Nucleus accumbens (tissue), 56 donors: Measurements from ENCODE around the gene CD276.
A peak's percentile ranks its signal among the peaks of the same experiment; 100 is the strongest.
"Not testable (repeated sequence)": the region's sequence is repeated elsewhere in the genome, so short reads cannot be mapped to it uniquely, and the experiment has no call there.

Experiments
- DNase-seq, 56 donors: peaks; one replicate each; lab custom pipeline; 2025; lab: John Stamatoyannopoulos, UW

The CD276 gene

DNA sequence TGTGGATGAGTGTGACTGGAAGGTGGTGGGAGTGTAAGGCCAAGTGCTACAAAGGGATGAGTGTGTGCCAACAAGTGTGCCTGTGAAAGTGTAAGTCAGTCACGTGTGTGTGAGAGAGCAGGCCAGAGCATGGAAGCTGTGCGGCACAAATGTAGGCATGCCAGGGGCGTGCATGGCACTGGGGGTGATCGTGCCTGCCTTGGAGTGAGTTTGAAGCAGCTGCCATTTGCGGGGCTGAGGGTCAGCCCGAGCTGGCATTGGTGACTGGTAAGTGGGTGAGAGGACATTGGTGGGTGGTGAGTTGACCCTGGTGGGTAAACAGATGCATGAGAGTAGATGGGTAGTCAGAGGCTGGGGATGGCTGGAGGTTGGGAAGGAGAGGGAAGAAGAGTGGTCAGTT, 24.5 kb downstream of the CD276 start:
- no peak for DNase-seq

DNA sequence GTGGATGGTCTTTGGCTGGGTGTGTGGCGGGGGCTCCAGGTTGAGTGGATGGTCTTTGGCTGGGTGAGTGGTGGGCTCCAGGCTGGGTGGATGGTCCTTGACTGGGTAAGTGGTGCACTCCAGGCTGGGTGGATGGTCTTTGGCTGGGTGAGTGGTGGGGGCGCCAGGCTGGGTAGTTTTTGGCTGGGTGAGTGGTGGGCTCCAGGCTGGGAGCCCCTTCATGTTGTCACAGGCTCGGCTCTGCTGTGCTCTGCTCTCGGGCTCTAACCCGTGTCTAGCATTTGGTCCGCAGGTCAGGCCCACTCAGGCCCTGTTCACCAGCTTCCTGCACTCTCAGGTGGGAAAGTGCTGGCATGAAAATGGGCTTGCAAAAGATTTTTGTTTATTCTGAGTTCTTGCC, 25.1 kb downstream of the CD276 start:
- DNase-seq = no peak

DNA sequence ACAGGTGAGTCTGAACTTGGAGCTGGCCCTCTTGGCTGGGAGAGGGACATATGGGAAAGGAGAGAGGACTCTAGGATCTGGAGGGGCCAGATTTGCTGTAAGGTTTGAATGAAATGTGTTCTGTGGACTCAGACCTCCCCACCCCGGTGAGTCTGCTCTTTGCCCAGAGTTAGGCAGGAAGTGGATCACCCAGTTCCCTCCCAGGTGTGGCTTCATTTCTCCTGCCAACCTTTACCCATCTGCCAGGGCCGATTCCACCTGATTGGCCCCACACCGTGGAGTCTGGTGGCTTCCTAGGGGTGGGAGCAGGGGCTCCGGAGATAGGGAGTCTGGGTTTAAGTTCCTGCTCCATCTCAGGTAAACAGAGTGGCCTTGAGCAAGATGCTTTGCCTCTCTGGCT, 25.5 kb downstream of the CD276 start:
- DNase-seq = no peak

DNA sequence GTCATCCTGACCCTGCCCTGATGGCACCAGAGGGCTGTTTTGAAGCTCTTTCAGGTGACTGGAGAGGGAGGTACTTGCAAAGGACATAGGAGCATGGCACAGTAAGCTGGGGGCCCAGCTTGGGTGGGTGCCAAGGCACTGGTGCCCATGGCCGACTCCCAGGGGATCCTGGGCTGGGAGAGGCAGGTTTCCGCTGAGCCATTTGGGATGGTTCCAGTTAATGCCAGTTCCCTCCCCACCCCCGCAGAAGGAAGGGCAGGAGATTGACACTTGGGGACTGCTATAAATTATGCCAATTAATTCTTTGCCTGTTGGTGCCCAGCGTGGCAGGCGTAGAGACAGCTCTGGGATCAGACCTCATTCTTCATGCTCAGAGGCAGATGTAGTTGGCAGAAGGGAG, 26.1 kb downstream of the CD276 start:
- DNase-seq = no peak

DNA sequence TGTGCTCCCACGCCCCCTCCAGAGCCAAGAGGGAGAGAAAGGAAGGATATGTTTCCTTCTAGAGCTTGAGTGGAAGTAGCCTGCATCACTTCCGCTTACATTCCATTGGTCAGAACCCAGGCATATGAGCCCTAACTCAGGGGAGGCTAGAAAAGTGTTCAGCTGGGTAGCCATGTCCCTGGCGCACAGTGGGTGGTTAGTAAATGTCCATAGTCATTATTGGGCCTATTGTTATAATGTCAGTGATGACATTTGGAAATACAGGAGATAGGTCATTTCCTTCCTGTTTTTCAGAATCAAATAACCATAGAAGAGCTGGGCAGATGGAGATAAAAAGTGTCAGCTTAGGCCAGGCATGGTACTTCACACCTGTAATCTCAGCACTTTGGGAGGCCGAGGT, 27.3 kb downstream of the CD276 start:
- no peak for DNase-seq

DNA sequence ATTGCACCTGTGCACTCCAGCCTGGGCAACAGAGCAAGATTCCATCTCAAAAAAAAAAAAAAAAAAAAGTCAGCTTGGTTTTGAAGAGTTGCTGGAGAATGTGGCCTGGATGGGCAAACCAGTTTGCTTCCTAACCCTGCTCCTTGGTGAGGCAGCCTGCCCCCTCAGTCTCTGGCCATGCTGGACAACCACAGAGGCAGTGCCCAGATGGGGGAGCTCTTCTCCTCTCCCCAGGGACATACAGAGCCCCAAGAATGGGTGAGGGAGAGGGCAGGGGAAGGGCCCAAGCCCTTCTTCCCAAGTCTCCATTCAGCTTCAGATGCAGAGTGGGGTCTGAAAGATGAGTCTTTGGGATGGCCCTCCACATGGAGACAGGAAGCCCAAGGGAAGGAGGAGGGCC, 27.9 kb downstream of the CD276 start:
- DNase-seq = peak in 5 of 56 donors; percentile 2 to 15 (median 8)

DNA sequence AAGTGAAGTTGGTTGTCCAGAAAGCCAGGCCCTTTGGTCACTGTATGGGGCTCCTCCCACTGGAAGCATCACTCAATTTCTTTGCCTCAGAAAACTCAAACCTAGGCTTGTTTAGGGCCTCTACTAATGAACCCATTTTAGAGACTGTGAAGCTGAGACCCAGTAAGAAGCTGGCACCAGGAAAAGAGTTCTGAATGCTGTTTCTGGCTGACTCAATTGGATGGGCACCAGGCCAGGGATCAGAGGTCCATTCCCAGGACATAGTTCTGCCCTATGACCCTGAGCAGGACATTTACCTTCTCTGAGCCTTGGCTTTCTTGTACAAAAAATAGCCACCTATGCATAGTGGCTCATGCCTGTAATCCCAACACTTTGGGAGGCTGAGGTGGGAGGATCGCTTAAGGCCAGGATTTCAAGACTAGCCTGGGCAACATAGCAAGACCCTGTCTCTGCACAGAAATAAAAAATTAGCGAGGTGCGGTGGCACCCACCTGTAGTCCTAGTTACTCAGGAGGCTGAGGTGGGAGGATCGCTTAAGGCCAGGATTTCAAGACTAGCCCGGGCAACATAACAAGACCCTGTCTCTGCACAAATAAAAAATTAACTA, 30.6 kb downstream of the CD276 start:
- DNase-seq = no peak

DNA sequence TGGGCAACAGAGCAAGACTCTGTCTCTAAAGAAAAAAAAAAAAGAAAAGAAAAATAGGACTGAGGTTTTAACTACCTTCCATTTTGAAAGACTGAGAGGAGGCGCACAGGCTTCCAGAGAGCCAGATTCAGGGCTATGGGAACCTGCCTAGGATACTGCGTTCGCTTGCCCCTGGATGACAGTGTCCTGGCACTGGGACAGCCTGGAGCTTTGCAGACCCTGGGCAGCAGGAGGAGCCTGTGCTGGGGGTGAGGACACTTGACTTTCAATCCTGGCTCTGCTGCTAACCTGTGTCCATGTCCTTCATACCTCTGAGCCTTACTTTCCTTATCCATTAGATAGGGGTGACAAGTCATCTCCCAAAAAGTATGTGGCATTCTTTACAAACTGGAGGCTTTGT, 31.2 kb downstream of the CD276 start:
- DNase-seq = no peak

DNA sequence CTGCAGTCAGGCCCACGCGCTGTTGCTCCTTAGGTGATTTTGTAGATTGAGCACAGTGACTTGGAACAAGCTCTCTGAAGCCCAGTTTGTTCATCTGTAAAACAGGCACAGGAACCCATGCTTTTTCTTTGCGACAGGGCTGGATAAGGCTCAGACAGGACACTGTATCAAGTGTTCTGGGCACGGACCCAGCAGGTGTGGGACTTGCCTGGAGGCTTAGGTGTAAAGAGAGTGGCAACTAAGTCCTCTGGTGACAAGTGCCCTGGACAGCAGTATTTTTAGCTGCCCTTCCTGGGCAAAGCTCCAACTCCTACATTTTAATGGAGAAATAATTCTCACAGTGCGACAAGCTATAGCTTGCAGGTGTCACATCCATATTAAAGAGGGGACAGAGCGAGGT, 32.2 kb downstream of the CD276 start:
- no peak for DNase-seq

DNA sequence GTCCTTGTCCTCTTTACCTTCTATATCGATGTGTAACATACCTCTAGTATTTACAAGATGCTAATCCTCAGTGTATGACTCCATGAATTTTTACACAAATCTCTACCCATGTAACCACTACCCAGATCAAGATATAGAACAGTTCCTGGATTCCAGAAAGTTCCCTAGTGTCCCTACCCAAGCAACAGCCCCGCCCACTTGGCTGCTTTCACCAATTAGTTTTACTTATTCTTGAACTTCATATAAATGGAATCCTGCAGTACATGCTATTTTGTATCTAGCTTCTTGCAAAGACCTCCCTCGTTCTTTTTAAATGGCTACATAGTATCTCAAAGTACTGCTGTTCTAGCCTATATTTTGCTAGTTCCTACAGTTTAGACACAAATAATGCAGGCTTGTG, 33.0 kb downstream of the CD276 start:
- DNase-seq = no peak

DNA sequence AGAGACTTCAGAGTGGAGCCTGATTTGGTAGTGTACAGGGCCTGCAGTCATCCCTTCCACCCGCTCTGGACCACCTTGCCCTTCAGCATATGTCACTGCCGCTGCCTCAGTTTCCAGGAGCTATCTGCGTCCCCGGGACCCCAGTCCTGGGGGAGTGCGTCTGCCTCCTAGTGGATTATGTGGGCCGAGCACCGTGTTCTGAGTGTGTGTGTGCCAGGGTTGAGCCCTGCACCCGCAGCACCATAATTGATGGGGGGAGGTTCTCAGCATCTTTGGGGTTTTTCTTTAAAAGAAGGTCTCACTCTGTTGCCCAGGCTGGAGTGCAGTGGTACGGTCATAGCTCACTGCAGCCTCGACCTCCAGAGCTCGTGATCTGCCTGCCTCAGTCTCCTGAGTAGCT, 33.6 kb downstream of the CD276 start:
- DNase-seq = no peak

DNA sequence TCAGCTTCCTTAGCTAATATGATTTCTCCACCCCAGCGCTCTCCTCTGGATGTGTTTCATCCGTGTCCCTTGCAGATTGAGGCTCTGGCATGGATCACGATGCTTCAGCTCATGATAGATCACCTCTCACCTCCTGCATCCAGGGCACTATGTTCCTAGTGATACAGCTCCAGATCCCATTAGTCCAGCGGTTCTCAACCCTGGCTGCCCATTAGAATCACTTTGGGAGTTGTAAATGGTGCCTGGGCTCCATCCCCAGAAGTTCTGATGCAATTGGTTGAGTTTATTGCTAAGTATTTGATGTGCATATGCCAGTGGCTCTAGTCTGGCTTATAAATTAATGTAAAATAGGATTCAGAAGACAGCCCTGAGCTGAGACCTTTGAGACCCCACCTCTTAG, 34.5 kb downstream of the CD276 start:
- no peak for DNase-seq

DNA sequence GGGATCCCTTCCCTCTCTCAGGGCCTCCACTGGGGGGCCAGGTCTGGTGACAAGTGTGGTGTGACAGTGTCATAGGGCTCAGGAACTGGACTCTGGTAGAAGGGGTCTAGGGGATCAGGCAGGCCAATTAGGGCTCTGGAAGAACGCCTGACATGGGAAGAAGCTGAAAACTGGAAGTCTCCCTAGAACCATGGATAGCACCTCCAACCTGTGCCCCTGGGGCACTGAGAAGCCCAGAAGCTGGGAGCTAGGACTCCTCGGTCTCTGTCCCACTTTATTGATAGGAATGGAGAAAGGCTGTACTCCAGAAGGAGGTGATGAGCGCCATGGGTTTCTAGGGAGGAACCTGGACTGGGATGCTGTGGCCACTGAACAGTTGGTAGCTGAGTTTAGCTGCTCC, 38.2 kb downstream of the CD276 start:
- no peak for DNase-seq

DNA sequence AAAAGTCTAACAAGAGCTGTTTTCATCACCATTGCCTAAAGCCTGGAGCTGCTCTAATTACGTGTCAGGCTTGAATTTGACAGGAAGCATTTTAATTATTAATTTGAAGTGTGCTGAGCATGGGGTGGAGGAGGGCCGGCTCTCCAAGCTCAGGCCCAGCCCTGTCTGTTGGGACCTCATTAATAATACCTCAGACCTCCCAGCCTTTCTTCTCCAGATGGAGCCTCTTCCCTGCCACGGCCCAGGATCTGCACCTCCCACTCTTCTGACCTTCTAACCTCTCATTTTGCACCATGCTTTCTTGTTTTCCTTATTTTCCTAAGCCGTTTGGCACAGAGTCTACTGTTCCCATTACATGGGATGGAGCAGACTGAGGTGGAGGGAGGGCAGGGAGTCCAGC, 39.0 kb downstream of the CD276 start:
- DNase-seq = no peak

DNA sequence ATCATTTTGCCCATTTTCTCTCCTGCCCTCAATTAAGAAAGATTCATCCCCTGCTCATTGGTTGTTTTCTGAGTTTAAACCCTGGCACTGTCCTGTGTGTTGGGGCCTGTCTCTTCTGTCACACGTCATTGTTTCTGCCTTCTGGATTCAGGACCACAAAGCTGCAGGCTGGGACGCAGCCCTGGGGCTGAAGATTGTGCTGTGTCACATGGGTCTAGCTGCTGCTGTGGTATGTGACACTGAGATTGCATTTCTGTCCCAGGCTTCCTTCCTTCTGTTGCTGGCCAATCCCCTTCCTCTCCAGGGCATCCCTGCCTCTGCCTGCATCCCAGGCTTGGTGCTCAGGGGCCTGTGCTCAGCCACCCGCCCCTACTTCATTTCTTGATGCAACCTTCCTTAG, 40.0 kb downstream of the CD276 start:
- no peak for DNase-seq

DNA sequence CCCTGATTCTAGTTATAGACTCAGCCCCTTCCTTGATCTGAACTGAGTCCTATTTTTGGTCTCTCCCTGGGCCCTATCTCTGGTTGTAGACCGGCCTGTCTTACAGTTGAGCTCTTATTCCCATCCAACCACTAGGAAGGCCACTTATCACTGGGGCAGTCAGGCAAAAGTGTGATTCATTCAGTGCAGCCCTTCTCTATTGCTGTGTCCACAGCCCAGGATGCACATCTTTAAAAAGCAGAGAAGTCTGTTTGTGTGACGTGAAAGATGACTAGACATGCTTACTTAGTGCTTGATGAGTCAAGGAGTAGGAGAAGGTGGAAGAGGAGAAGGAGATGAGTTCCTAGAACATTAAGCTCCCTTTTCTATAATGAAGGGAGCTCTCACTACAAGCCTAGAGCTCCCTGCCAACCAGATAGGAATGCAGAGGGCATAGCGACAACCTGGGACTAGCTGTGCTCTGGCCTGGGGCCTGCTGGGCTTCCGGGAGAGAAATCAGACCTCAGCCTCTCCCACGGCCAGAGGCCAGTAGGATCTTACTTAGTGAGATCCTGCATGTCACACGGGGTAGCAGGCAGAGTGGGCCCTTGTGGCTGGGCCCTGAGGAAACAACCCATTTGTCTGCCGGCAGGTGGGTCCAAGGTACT, 43.3 kb downstream of the CD276 start:
- no peak for DNase-seq

DNA sequence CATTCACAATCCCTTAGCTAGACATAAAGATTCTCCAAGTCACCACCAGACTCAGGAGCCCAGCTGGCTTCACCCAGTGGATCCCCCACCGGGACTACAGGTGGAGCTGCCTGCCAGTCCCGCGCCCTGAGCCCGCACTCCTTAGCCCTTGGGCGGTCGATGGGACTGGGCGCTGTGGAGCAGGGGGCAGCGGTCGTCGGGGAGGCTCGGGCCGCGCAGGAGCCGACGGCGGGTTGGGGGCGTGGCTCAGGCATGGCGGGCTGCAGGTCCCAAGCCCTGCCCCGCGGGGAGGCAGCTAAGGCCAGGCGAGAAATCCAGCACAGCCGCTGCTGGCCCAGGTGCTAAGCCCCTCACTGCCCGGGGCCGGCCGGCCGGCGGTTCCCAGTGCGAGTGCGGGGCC, 47.9 kb downstream of the CD276 start:
- DNase-seq = not testable (repeated sequence)

DNA sequence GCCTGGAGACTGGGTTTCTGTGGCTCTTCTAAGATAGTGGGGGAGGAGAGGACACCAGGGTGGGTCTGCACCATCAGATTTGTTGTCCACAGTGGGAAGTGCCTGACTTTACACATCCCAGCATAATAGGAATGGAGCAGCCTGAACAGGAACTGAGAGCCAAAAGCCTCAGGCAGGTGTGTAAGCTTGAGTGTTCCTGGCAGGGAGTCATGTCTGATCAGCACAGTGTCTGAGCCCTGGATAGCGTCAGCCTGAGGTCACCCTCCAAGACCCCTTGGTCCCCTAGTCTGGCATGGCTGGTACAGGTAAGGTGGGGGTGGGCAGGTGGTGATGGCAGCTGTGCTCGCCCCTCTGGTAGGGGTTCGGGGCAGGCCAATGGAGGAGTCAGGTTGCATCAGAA, 48.7 kb downstream of the CD276 start:
- no peak for DNase-seq

DNA sequence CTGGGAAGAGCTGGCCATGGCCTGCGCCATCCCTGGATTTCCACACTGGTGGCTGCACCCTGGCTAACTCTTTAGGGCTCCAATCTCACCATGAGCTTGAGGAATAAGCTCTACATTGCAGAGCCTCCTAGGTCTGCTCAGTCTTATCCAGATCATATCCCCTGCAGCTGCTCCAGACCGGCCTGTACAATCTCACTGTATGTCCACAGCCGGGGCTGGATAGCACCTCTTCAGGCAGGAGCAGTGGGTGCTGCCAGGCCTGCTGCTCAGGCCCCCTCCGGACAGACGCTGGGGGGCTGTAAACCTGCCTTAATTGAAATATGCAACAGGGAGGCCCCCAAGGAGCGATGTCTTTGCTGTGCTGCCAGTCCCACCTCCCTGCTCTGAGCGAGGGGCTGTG, 53.4 kb downstream of the CD276 start:
- DNase-seq = no peak

DNA sequence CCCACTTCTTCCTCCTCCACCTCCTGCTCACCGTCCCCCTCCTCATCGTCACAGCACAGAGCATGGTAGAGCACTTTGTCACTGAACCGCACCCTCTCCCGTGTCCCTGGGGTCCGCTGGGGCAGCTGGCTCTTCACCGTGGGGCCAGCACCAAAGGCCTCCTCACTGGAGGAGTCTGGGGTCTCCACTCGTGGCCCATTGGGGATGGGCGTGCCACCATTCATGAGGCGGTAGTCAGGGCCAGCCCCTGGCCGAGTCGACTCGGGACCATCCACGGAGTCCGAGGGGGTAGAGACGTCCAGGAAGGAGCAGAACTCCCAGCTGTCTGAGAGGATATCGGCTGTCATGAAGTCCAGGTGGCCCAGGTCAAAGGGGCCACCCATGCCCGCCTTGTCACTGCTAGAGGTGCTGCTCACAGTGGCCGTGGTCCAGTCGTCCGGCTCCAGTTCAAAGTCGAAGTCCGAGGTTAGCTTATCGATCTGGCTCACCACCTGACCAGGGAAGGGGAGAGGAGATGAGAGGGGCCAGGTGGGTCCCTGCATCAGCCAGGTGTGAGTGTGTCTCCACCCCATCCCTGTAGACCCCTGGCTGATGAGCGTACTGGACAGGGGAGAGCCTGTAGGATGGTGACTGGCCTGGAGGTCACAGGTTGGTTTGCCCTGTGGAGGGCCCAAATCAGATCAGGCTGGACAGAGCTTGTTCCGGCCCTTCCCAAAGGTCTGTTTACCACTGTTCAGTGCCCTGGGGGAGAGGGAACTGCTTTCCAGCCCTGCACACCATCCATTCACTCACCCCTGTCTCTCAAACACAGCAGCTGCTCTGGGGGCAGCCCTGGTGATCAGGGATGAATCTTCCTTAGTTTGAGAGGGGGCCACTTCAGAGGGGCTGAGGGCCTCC, 56.2 kb downstream of the CD276 start:
- DNase-seq = no peak

DNA sequence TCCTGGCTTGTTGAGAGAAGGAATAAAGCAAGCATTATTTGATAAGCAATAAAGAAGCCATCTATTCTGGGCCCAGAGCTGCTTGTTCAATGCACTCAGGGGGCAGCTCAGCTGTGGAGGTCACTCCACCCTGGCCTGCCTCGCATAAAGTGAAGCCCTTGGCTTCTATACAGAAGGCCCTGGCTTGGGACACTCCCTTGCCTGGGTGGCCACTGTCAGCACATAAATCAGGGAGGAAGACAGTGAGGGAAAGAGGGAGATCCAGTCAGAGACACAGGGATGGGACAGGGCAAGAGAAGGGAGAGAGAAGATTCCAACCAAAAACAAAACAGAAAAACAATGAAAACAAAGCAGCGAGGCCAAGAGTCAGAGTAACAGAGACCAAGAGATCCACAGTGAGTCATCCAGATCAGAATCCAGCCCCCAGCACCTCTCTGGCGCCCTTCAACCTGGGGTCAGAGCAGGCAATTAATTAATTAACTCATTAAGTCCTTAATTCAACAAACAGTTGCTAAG, 57.2 kb downstream of the CD276 start:
- no peak for DNase-seq

DNA sequence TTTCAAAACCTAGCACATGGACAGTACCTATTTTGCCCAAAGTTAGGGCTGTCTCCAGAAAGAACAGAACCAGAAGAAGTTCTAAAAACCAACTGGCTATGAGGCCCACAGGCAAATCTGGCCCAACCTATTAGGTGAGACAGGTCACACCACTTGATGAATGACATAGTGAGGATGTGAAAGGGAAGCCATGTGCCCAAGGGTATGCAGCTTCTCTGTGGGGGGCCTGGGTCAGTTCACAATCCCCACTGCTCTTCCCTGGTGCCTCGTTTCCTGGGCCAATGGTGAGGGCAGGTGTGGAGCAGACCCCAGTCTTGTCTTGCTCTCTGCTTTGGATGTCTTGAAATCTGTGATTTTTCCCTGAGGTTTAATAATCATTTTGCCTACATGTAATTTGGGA, 60.1 kb downstream of the CD276 start:
- no peak for DNase-seq
